Embryonic facial prominence (tissue), 1 donor: Measurements from ENCODE around the gene TP53TG3B.
"Not testable (repeated sequence)": the region's sequence is repeated elsewhere in the genome, so short reads cannot be mapped to it uniquely, and the experiment has no call there.

ENCODE experiments used
- DNase-seq: peaks from one replicate; pipeline ENCODE4 v3.0.0-alpha.2; 2016; ENCODE audit errors: extremely low spot score

The TP53TG3B gene

GRCh38 chr16:33360541-33360940 lies at the start of gene TP53TG3B:
Gene TP53TG3B (plus strand): TSS chr16:33360841. CDS start chr16:33360909, 68 bp downstream.
- DNase-seq, result not testable (repeated sequence)

DNA sequence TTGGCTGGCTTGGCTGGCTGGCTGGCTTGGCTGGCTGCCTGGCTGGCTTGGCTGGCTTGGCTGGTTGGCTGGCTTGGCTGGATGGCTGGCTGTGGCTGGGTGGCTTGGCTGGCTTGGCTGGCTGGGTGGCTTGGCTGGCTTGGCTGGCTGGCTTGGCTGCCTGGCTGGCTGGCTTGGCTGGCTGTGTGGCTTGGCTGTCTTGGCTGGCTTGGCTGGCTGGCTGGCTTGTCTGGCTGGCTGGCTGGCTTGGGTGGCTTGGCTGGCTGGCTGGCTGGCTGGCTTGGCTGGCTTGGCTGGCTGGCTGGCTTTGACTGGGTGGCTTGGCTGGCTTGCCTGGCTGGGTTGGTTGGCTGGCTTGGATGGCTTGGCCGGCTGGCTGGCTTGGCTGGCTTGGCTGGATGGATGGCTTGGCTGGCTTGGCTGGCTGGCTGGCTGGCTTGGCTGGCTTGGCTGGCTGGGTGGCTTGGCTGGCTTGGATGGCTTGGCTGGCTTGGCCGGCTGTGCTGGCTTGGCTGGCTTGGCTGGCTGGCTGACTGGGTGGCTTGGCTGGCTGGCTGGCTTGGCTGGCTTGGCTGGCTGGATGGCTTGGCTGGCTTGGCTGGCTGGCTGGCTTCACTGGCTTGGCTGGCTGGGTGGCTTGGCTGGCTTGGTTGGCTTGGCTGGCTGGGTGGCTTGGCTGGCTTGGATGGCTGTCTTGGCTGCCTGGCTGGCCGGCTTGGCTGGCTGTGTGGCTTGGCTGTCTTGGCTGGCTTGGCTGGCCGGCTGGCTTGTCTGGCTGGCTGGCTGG lies 24.2 kb upstream of the TP53TG3B start:
- DNase-seq, result not testable (repeated sequence)

GRCh38 chr16:33337627-33338542 lies 22.8 kb upstream of the TP53TG3B start:
- not testable (repeated sequence) for DNase-seq

DNA sequence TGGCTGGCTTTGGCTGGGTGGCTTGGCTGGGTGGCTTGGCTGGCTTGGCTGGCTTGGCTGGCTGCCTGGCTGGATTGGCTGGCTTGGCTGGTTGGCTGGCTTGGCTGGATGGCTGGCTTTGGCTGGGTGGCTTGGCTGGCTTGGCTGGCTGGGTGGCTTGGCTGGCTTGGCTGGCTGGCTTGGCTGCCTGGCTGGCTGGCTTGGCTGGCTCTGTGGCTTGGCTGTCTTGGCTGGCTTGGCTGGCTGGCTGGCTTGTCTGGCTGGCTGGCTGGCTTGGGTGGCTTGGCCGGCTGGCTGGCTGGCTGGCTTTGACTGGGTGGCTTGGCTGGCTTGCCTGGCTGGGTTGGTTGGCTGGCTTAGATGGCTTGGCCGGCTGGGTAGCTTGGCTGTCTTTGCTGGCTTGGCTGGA lies 22.1 kb upstream of the TP53TG3B start:
- DNase-seq, result not testable (repeated sequence)

DNA sequence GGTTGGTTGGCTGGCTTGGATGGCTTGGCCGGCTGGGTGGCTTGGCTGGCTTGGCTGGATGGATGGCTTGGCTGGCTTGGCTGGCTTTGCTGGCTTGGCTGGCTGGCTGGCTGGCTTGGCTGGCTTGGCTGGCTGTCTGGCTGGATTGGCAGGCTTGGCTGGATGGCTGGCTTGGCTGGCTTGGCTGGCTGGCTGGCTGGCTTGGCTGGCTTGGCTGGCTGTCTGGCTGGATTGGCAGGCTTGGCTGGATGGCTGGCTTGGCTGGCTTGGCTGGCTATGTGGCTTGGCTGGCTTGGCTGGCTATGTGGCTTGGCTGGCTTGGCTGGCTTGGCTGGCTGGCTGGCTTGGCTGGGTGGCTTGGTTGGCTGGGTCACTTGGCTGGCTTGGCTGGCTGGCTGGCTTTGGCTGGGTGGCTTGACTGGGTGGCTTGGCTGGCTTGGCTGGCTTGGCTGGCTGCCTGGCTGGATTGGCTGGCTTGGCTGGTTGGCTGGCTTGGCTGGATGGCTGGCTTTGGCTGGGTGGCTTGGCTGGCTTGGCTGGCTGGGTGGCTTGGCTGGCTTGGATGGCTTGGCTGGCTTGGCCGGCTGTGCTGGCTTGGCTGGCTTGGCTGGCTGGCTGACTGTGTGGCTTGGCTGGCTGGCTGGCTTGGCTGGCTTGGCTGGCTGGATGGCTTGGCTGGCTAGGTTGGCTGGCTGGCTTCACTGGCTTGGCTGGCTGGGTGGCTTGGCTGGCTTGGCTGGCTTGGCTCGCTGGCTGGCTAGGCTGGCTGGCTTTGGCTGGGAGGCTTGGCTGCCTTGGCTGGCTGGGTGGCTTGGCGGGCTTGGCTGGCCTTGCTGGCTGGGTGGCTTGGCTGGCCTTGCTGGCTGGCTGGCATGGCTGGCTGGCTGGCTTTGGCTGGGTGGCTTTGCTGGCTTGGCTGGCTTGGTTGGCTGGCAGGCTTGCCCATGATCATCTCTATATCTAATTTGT lies 21.3 kb upstream of the TP53TG3B start:
- not testable (repeated sequence) for DNase-seq
